ENCODE data around the gene TMEM119. TPM values are rescaled to one million over a fixed set of nuclear protein-coding genes. Genes with fewer than 3 reads are reported as not detected.

Gene TMEM119
- total RNA-seq, 1 donor from 2014 or later = 34.6 TPM

- intact Hi-C loops (cut with DNase I) = no loop called here
- no peak for TF ChIP-seq POLR2AphosphoS5 (IDR thresholded peaks at IDR 0.05; ENCODE audit: insufficient read depth in 1 of 2, low read depth in 1 of 2)
- TF ChIP-seq, protein P1, sequence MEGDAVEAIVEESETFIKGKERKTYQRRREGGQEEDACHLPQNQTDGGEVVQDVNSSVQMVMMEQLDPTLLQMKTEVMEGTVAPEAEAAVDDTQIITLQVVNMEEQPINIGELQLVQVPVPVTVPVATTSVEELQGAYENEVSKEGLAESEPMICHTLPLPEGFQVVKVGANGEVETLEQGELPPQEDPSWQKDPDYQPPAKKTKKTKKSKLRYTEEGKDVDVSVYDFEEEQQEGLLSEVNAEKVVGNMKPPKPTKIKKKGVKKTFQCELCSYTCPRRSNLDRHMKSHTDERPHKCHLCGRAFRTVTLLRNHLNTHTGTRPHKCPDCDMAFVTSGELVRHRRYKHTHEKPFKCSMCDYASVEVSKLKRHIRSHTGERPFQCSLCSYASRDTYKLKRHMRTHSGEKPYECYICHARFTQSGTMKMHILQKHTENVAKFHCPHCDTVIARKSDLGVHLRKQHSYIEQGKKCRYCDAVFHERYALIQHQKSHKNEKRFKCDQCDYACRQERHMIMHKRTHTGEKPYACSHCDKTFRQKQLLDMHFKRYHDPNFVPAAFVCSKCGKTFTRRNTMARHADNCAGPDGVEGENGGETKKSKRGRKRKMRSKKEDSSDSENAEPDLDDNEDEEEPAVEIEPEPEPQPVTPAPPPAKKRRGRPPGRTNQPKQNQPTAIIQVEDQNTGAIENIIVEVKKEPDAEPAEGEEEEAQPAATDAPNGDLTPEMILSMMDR (IDR thresholded peaks at IDR 0.05) = no peak
- TF ChIP-seq POLR2A (IDR thresholded peaks at IDR 0.05) = no peak
- Histone ChIP-seq H3K36me3 (peaks cover 0 to 12% of the 10 kb centered on the region in 2 donors), H3K4me1 (peaks cover 24% of the 10 kb centered on the region), H3K4me3 (no peak overlapping the region), H3K27ac (no peak overlapping the region), H3K9me3 (no peaks in the 10 kb centered on the region), H3K27me3 (no peaks in the 10 kb centered on the region)
- no peak for DNase-seq (ENCODE audit: extremely low spot score in 2 of 2)
Observed at GRCh38 chr12:108640802-108641445, 43.0 kb upstream of the TMEM119 start.

DNA sequence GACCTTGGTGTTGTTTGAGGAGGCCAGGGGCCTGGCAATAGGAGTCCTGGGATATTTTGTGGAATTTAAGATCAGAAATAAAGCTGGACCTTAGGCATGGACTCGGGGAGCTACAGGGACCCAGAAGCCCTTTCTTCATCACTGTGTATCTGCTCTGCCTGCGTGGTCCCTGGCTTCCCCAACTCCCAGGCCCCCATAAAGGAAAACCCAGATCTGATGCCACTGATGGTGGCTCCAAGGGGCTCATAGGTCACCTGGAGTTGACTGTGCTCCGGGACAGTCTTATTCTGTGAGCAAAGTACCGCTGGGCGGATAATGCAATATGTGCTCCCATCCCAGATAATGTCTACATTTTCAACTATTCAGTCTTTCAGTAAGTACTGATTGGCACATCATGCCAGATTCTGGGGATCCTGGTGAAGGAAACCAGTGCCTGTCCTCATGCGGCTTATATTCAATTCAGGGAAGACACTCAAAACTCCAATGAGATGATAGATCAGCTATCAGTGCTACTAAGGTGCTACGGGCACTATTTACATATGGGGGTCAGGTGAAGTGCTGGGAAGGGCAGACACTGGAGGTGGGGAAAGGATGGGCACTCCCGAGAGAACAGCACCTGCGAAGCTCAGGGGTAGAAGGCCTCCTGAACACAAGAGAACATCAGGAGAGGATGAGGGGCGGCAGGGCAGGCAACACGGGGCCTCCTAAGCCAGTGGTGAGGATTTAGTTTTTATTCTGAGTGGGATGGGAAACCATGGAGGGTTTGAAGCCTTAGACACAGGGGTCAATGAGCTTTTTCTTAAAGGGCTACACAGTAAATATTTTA is 41.3 kb upstream of the TMEM119 start:
- H3K4me3 ChIP-seq = no peak overlapping the region
- no peak for DNase-seq (ENCODE audit: extremely low spot score in 2 of 2)
- peaks cover 24% of the 10 kb centered on the region for H3K4me1 ChIP-seq
- H3K27ac ChIP-seq = peak overlapping the region; percentile 41
- no peaks in the 10 kb centered on the region for H3K9me3 ChIP-seq
- H3K36me3 ChIP-seq = no peaks in the 10 kb centered on the region
- TF ChIP-seq, protein P1 (IDR thresholded peaks at IDR 0.05) = no peak
- TF ChIP-seq POLR2AphosphoS5 (IDR thresholded peaks at IDR 0.05; ENCODE audit: insufficient read depth in 1 of 2, low read depth in 1 of 2) (no peak), POLR2A (IDR thresholded peaks at IDR 0.05) (no peak)
- no peaks in the 10 kb centered on the region for H3K27me3 ChIP-seq
- intact Hi-C loops (cut with DNase I) = no loop called here

DNA sequence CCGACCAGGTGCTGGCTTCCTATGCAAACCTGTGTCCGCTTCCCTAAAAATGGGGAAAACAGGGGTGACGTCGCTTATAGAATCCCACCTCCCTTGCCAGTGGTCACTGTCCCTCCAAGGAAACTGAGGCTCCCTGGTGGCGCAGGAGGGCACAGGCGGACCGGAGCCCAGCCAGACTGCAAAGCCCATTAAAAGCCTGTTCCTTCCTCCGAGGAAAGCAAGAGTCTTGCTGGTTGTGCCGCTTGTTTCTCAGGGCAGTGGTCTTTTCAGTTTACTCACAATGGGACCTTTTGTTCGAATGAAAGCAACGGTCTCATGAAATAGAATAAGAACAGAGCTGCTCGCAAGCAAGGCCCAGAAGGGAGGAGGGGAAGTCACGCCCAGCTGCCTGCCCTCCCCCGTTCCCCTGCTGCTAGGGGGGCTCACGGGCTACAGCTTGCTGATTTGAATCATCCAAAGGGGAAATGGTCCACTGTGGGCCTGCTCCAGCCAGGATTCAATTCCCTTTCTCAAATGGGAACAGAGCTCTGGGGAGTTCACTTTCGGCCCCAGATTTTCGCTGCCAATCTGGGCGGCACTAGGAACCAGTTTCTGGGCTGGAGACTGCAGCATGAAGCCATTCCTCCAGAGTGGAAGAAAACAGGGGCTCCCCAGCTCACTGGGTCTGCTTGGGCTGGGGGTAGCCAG is 40.4 kb upstream of the TMEM119 start:
- Histone ChIP-seq H3K9me3 (no peaks in the 10 kb centered on the region), H3K27ac (peak overlapping the region; percentile 41), H3K36me3 (no peaks in the 10 kb centered on the region), H3K4me3 (peak overlapping the region in 1 of 2 donors; percentile 17), H3K4me1 (peaks cover 24% of the 10 kb centered on the region), H3K27me3 (no peaks in the 10 kb centered on the region)
- DNase-seq (ENCODE audit: extremely low spot score in 2 of 2) = peak; percentile 84 to 94
- intact Hi-C loops (cut with DNase I) = no loop called here
- TF ChIP-seq POLR2A (IDR thresholded peaks at IDR 0.05) = no peak
- TF ChIP-seq, protein P1 (IDR thresholded peaks at IDR 0.05) = no peak
- no peak for TF ChIP-seq POLR2AphosphoS5 (IDR thresholded peaks at IDR 0.05; ENCODE audit: insufficient read depth in 1 of 2, low read depth in 1 of 2)

DNA sequence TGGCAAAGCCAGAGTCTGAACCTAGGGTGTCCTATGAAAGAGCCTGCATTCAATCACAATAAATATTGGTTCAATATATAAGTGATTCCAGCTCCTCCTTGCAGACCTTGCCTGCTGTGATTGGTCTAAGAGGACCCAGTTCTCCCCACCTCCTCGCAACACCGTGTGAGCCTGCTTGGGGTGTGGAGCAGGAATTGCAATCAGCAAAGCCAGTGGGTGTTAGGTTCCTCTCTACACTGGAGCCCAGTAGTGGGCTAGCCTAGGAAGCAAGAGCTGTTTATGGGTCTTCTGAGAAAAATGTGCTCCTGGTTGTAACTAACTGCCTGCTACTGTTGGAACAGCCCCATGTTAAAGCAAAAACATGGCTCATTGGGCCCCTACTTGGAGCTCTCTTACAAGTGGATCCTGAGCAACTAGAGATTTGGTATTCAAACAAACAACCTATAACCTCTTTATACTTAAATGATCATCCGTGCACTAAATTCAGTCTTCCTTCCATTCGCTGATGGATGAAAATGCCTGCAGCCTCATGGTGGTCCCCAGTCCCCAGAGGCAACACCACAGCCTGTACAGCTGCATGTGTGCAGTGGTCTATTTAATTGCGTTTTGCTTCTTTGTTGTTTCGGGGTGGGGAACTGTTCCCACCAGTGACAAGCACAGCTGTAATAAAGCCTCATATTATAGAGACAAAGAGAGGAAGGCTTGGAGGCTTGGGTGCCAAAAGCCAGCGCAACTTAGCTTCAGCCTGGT is 39.5 kb upstream of the TMEM119 start:
- peak overlapping the region; percentile 41 for H3K27ac ChIP-seq
- no peaks in the 10 kb centered on the region for H3K36me3 ChIP-seq
- peaks cover 18% of the 10 kb centered on the region for H3K4me1 ChIP-seq
- no peaks in the 10 kb centered on the region for H3K9me3 ChIP-seq
- H3K4me3 ChIP-seq = no peak overlapping the region
- intact Hi-C loops (cut with DNase I) = no loop called here
- DNase-seq (ENCODE audit: extremely low spot score in 2 of 2) = no peak
- no peaks in the 10 kb centered on the region for H3K27me3 ChIP-seq
- TF ChIP-seq, protein P1 (IDR thresholded peaks at IDR 0.05) = no peak
- TF ChIP-seq POLR2AphosphoS5 (IDR thresholded peaks at IDR 0.05; ENCODE audit: insufficient read depth in 1 of 2, low read depth in 1 of 2) (no peak), POLR2A (IDR thresholded peaks at IDR 0.05) (no peak)
